HEK293 (cell line): ENCODE measurements around the gene BLOC1S3.

Source experiments
- OSR2 ChIP-seq: fragments of 450-650 bp; formaldehyde crosslinking; IDR thresholded peaks from 2 replicates; pipeline ENCODE4 v1.5.1; 2016; ENCODE audit warnings: missing biosample characterization, missing genetic modification characterization
- SP2 ChIP-seq: fragments of 450-650 bp; formaldehyde crosslinking; IDR thresholded peaks from 2 replicates; pipeline ENCODE4 v1.5.1; 2016; ENCODE audit warnings: missing biosample characterization, missing genetic modification characterization
- SP7 ChIP-seq: fragments of 450-650 bp; formaldehyde crosslinking; IDR thresholded peaks from 2 replicates; pipeline ENCODE4 v1.5.1; 2016; ENCODE audit warnings: missing biosample characterization, missing genetic modification characterization
- TCF7L2 ChIP-seq: IDR thresholded peaks from 2 replicates; pipeline ENCODE4 v1.6.1; 2011; ENCODE audit warnings: low read depth, mild to moderate bottlenecking, inconsistent platforms, low read length, moderate library complexity, borderline replicate concordance
- ZNF16 ChIP-seq: fragments of 450-650 bp; formaldehyde crosslinking; IDR thresholded peaks from 2 replicates; pipeline ENCODE4 v1.5.1; 2016; ENCODE audit warnings: low read depth, missing biosample characterization, missing genetic modification characterization
- ZNF311 ChIP-seq: fragments of 450-650 bp; formaldehyde crosslinking; IDR thresholded peaks from 2 replicates; pipeline ENCODE4 v1.5.1; 2017; ENCODE audit warnings: missing biosample characterization, missing genetic modification characterization, borderline replicate concordance
- ZNF341 ChIP-seq: fragments of 450-650 bp; formaldehyde crosslinking; IDR thresholded peaks from 2 replicates; pipeline ENCODE4; 2016; ENCODE audit warnings: low read depth, missing biosample characterization, missing genetic modification characterization
- ZNF433 ChIP-seq: fragments of 450-650 bp; formaldehyde crosslinking; IDR thresholded peaks from 2 replicates; pipeline ENCODE4 v1.5.1; 2016; ENCODE audit warnings: missing biosample characterization, missing genetic modification characterization, low read depth
- ZNF530 ChIP-seq: fragments of 450-650 bp; formaldehyde crosslinking; IDR thresholded peaks from 2 replicates; pipeline ENCODE4 v1.5.1; 2016; ENCODE audit warnings: low read depth, missing biosample characterization, missing genetic modification characterization
- ZNF830 ChIP-seq: fragments of 450-650 bp; IDR thresholded peaks from 2 replicates; pipeline ENCODE4 v1.5.0; 2018; ENCODE audit warnings: missing biosample characterization, missing genetic modification characterization, low read depth, mild to moderate bottlenecking, moderate library complexity
- TF ChIP-seq, protein P1 (sequence below): IDR thresholded peaks from 2 replicates; pipeline ENCODE4 v1.6.1; 2011; ENCODE audit warnings: mild to moderate bottlenecking, low read depth, low read length, borderline replicate concordance
- TF ChIP-seq, protein P2 (sequence below): fragments of 450-650 bp; formaldehyde crosslinking; IDR thresholded peaks from 2 replicates; pipeline ENCODE4 v1.5.1; 2016; ENCODE audit warnings: missing biosample characterization, missing genetic modification characterization

DNA sequence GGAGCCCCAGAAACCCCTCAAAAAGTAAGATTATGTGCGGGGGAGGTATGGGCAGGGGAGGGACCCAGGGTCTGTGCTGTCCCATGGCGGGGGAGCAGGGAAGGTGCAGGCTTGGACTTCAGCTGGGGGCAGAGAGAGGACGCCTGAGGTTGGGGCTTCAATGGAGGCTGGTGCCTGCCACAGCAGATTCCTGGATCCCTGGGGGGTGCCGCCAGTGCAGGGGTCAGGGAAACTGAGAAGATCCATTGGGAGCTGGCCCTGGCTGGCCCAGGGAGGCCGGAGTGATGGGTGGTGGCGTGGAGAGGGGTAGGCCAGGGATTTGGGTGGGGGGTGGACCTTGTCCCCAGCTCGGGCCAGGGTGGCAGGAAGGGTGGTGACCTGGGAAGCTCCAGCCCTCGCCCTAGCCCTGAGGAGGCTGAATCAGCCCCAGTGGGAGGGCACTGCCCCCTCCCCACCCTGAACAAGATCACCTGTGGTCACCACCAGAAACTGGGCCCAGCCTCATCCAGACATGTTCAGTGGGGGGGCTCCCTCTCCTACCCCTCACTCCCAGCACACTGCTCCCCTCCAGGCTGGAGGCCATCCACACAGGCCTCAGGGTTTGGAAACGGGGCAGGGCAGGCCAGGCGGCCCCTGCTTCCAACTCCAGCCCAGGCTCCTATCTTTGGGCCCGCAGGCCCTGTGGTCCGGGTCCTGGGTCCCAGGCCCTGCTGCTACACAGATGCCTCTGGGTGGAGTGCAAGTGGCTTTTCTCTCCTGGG lies 19.2 kb upstream of the BLOC1S3 start:
- TF ChIP-seq ZNF530 (tag by site-specific recombination) (no peak), TCF7L2 (no peak), ZNF341 (tag by site-specific recombination) (no peak), ZNF311 (no peak), ZNF16 (tag by site-specific recombination) (no peak), SP2 (no peak), SP7 (tag by site-specific recombination) (no peak), ZNF830 (tag by site-specific recombination) (no peak), OSR2 (no peak), ZNF433 (no peak)
- TF ChIP-seq, protein P1, sequence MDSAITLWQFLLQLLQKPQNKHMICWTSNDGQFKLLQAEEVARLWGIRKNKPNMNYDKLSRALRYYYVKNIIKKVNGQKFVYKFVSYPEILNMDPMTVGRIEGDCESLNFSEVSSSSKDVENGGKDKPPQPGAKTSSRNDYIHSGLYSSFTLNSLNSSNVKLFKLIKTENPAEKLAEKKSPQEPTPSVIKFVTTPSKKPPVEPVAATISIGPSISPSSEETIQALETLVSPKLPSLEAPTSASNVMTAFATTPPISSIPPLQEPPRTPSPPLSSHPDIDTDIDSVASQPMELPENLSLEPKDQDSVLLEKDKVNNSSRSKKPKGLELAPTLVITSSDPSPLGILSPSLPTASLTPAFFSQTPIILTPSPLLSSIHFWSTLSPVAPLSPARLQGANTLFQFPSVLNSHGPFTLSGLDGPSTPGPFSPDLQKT = no peak
- TF ChIP-seq, protein P2, sequence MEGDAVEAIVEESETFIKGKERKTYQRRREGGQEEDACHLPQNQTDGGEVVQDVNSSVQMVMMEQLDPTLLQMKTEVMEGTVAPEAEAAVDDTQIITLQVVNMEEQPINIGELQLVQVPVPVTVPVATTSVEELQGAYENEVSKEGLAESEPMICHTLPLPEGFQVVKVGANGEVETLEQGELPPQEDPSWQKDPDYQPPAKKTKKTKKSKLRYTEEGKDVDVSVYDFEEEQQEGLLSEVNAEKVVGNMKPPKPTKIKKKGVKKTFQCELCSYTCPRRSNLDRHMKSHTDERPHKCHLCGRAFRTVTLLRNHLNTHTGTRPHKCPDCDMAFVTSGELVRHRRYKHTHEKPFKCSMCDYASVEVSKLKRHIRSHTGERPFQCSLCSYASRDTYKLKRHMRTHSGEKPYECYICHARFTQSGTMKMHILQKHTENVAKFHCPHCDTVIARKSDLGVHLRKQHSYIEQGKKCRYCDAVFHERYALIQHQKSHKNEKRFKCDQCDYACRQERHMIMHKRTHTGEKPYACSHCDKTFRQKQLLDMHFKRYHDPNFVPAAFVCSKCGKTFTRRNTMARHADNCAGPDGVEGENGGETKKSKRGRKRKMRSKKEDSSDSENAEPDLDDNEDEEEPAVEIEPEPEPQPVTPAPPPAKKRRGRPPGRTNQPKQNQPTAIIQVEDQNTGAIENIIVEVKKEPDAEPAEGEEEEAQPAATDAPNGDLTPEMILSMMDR (tag by site-specific recombination) = no peak
